ENCODE measurements around the gene FCHO2. TPM values are rescaled to one million over a fixed set of nuclear protein-coding genes. Genes with fewer than 3 reads are reported as not detected.

The FCHO2 gene
- total RNA-seq, 1 experiment from 2014 or later = 14.9 TPM

GRCh38 chr5:73112359-73112758 lies 156.5 kb downstream of the FCHO2 start:
- ATAC-seq = no peak
- Mint-ChIP-seq H3K4me3 (no peak overlapping the region), H3K4me1 (peaks cover 9% of the 10 kb centered on the region; the same call in 1 of the 2 replicates), H3K36me3 (0 out of 2 replicates have a peak, but pooled peaks cover 4% of the 10 kb centered on the region), H3K27me3 (ENCODE audit: low read depth) (peaks cover 9% of the 10 kb centered on the region), H3K9me3 (peaks cover 21% of the 10 kb centered on the region), H3K27ac (no peak overlapping the region)
- POLR2A ChIA-PET = no interaction called here
- CTCF ChIA-PET = interaction anchor here (1.1 kb wide), 1 partner anchor 77 kb away, joined by 3 read pairs; no protein-coding TSS in a partner anchor
- DNase-seq (ENCODE audit: low spot score) = no peak
- TF ChIP-seq ZNF121 (CRISPR knock-in tag; IDR thresholded peaks at IDR 0.05) (no peak), ZSCAN18 (CRISPR knock-in tag; IDR thresholded peaks at IDR 0.05) (no peak), RELA (CRISPR knock-in tag; IDR thresholded peaks at IDR 0.05; ENCODE audit: borderline replicate concordance) (no peak), MLX (CRISPR knock-in tag; IDR thresholded peaks at IDR 0.05) (no peak), USF1 (CRISPR knock-in tag; IDR thresholded peaks at IDR 0.05) (no peak), E2F1 (CRISPR knock-in tag; IDR thresholded peaks at IDR 0.05) (no peak), ZNF317 (CRISPR knock-in tag; IDR thresholded peaks at IDR 0.05; ENCODE audit: borderline replicate concordance, low read depth) (no peak), OVOL2 (CRISPR knock-in tag; IDR thresholded peaks at IDR 0.05; ENCODE audit: borderline replicate concordance) (no peak), FOXK1 (CRISPR knock-in tag; IDR thresholded peaks at IDR 0.05) (no peak), CDX4 (CRISPR knock-in tag; IDR thresholded peaks at IDR 0.05; ENCODE audit: borderline replicate concordance) (no peak), IRF1 (CRISPR knock-in tag; IDR thresholded peaks at IDR 0.05) (no peak), IRF2 (CRISPR knock-in tag; IDR thresholded peaks at IDR 0.05; ENCODE audit: borderline replicate concordance, low read depth) (no peak), ATF6 (CRISPR knock-in tag; IDR thresholded peaks at IDR 0.05) (no peak), USF2 (CRISPR knock-in tag; IDR thresholded peaks at IDR 0.05) (no peak), MYBL2 (CRISPR knock-in tag; IDR thresholded peaks at IDR 0.05) (no peak), FOXP4 (CRISPR knock-in tag; IDR thresholded peaks at IDR 0.05) (no peak), CREM (CRISPR knock-in tag; IDR thresholded peaks at IDR 0.05) (no peak), NR1H2 (CRISPR knock-in tag; IDR thresholded peaks at IDR 0.05) (no peak), JUN (CRISPR knock-in tag; IDR thresholded peaks at IDR 0.05) (no peak)
